GM23248 (cell line): Measurements from ENCODE around the gene BCL2L13. TPM values are rescaled to one million over a fixed set of nuclear protein-coding genes. Genes with fewer than 3 reads are reported as not detected.
"Not testable (repeated sequence)": the region's sequence is repeated elsewhere in the genome, so short reads cannot be mapped to it uniquely, and the experiment has no call there.

Experiments
- DNase-seq: peaks from one replicate; pipeline ENCODE4 v3.0.0-alpha.2; 2015
- H2AFZ ChIP-seq: fragments of 200-600 bp; sonication (generic); 2 replicates; pipeline ENCODE4 v1.6.1; 2016; ENCODE audit warnings: antibody characterized with exemption
- H3F3A ChIP-seq: fragments of 200-600 bp; sonication (generic); 2 replicates; pipeline ENCODE4 v1.6.1; 2016; ENCODE audit warnings: mild to moderate bottlenecking, antibody characterized with exemption, mixed run types; ENCODE audit not compliant: insufficient read depth
- H3K27ac ChIP-seq: fragments of 200-600 bp; sonication (generic); 2 replicates; pipeline ENCODE4 v1.5.1; 2016; ENCODE audit warnings: mild to moderate bottlenecking
- H3K27me3 ChIP-seq: fragments of 200-600 bp; sonication (generic); replicated peaks from 2 replicates; pipeline ENCODE4 v1.6.1; 2016; ENCODE audit warnings: mild to moderate bottlenecking; ENCODE audit not compliant: insufficient read depth
- H3K36me3 ChIP-seq: fragments of 200-600 bp; sonication (generic); 2 replicates; pipeline ENCODE4 v1.6.1; 2016; ENCODE audit warnings: low read depth, mild to moderate bottlenecking
- H3K4me1 ChIP-seq: fragments of 200-600 bp; sonication (generic); 2 replicates; pipeline ENCODE4 v1.6.1; 2016; ENCODE audit warnings: mild to moderate bottlenecking; ENCODE audit not compliant: insufficient read depth
- H3K4me2 ChIP-seq: fragments of 200-600 bp; sonication (generic); one replicate; pipeline ENCODE4 v1.6.1; 2016; ENCODE audit warnings: mild to moderate bottlenecking; ENCODE audit not compliant: unreplicated experiment
- H3K4me3 ChIP-seq: fragments of 200-600 bp; sonication (generic); 2 replicates; pipeline ENCODE4 v1.5.1; 2016; ENCODE audit warnings: mild to moderate bottlenecking
- H3K79me2 ChIP-seq: fragments of 200-600 bp; sonication (generic); 2 replicates; pipeline ENCODE4 v1.6.1; 2016; ENCODE audit warnings: mild to moderate bottlenecking; ENCODE audit not compliant: insufficient read depth
- H3K9ac ChIP-seq: fragments of 200-600 bp; sonication (generic); 2 replicates; pipeline ENCODE4 v1.6.1; 2016; ENCODE audit warnings: mild to moderate bottlenecking
- H3K9me2 ChIP-seq: fragments of 200-600 bp; sonication (generic); 2 replicates; pipeline ENCODE4 v1.6.1; 2016; ENCODE audit warnings: mixed run types, mild to moderate bottlenecking, moderate library complexity; ENCODE audit not compliant: insufficient read depth
- H3K9me3 ChIP-seq: fragments of 200-600 bp; sonication (generic); one replicate; pipeline ENCODE4 v1.6.1; 2017; ENCODE audit warnings: low read depth
- H4K20me1 ChIP-seq: fragments of 200-600 bp; sonication (generic); 2 replicates; pipeline ENCODE4 v1.6.0; 2016; ENCODE audit not compliant: insufficient read depth
- EZH2 ChIP-seq: fragments of 200-600 bp; sonication (generic); IDR thresholded peaks from 2 replicates; pipeline ENCODE4 v1.6.1; 2018; ENCODE audit warnings: antibody characterized with exemption, mild to moderate bottlenecking; ENCODE audit not compliant: insufficient read depth, poor library complexity, severe bottlenecking
- EZH2phosphoT487 ChIP-seq: fragments of 200-600 bp; sonication (generic); IDR thresholded peaks from 2 replicates; pipeline ENCODE4 v1.6.1; 2018; ENCODE audit warnings: antibody characterized with exemption, moderate library complexity, mild to moderate bottlenecking, low read depth; ENCODE audit not compliant: insufficient read depth
- WGBS, 2 experiments: methylation state at CpG; one replicate each; pipeline ENCODE4 v1.1.6; 2015 to 2017; ENCODE audit warnings: low lambda C conversion rate in 2 of 2, low coverage in 1 of 2; ENCODE audit errors: missing lambda C conversion rate in 2 of 2; 5-methylcytosine and 5-hydroxymethylcytosine counted together
- in situ Hi-C: fragments of 300-500 bp; cut with MboI; formaldehyde crosslinking; loops from 2 replicates; pipeline ENCODE4 v1.15.0; 2020
- polyA plus RNA-seq: library from polyadenylated mRNA; unstranded; fragments of >200 nt; fragmentation: Nextera tagmentation; extraction: Ambion mirVana; gene quantifications from 2 replicates; pipeline ENCODE4 v1.2.1, GENCODE V29; 2016
- total RNA-seq: library from RNA; depleted of rRNA; stranded (reverse); fragments of >200 nt; shearing (Covaris generic); gene quantifications from 2 replicates; pipeline ENCODE4 v1.2.3, GENCODE V29; 2014

BCL2L13 gene
- total and polyA plus RNA-seq, 2 experiments from 2014 or later = 44.9 to 71.9 TPM

GRCh38 chr22:17751596-17751995 lies 113.0 kb downstream of the BCL2L13 start:
- 0 out of 2 replicates have a peak, but pooled peaks cover 3% of the 10 kb centered on the region for H3K4me1 ChIP-seq
- H3K9me2 ChIP-seq = no peaks in the 10 kb centered on the region
- H2AFZ ChIP-seq = no peak overlapping the region
- in situ Hi-C loops = no loop called here
- no peak overlapping the region for H3K4me3 ChIP-seq
- H3K9ac ChIP-seq = no peak overlapping the region
- no peak for TF ChIP-seq EZH2
- no peak for TF ChIP-seq EZH2phosphoT487
- 89 to 92% methylated on average over 6 of the region's 6 CpGs for WGBS, 2 experiments
- H3F3A ChIP-seq = no peaks in the 10 kb centered on the region
- no peaks in the 10 kb centered on the region; the same call in 1 of the 2 replicates for H3K79me2 ChIP-seq
- no peaks in the 10 kb centered on the region for H3K27me3 ChIP-seq
- H4K20me1 ChIP-seq = no peaks in the 10 kb centered on the region
- no peak overlapping the region for H3K27ac ChIP-seq
- H3K9me3 ChIP-seq = no peaks in the 10 kb centered on the region
- no peak for DNase-seq
- H3K4me2 ChIP-seq = no peak overlapping the region
- H3K36me3 ChIP-seq = no peaks in the 10 kb centered on the region

GRCh38 chr22:17753401-17753989 lies 114.9 kb downstream of the BCL2L13 start:
- H3K36me3 ChIP-seq = no peaks in the 10 kb centered on the region
- in situ Hi-C loops = no loop called here
- no peaks in the 10 kb centered on the region for H3K9me3 ChIP-seq
- no peak overlapping the region for H3K27ac ChIP-seq
- H2AFZ ChIP-seq = no peak overlapping the region
- no peaks in the 10 kb centered on the region for H3K27me3 ChIP-seq
- H3K79me2 ChIP-seq = peaks cover 9% of the 10 kb centered on the region
- TF ChIP-seq EZH2phosphoT487 = no peak
- TF ChIP-seq EZH2 = no peak
- 0 out of 2 replicates have a peak, but pooled peaks cover 3% of the 10 kb centered on the region for H3K4me1 ChIP-seq
- no peak overlapping the region for H3K9ac ChIP-seq
- H3F3A ChIP-seq = no peaks in the 10 kb centered on the region
- H4K20me1 ChIP-seq = no peaks in the 10 kb centered on the region
- H3K9me2 ChIP-seq = no peaks in the 10 kb centered on the region
- H3K4me3 ChIP-seq = no peak overlapping the region
- WGBS, 2 experiments = 78 to 79% methylated on average over 13 of the region's 13 CpGs
- no peak overlapping the region for H3K4me2 ChIP-seq
- DNase-seq = peak; percentile 55

GRCh38 chr22:17754233-17754925 lies 115.8 kb downstream of the BCL2L13 start:
- Histone ChIP-seq H3K4me3 (no peak overlapping the region), H3K9me2 (no peaks in the 10 kb centered on the region), H3K9me3 (no peaks in the 10 kb centered on the region), H3K27ac (no peak overlapping the region), H3K79me2 (peaks cover 16% of the 10 kb centered on the region), H3K4me1 (0 out of 2 replicates have a peak, but pooled peaks cover 3% of the 10 kb centered on the region), H2AFZ (no peak overlapping the region), H3K36me3 (no peaks in the 10 kb centered on the region), H3K9ac (no peak overlapping the region), H3K27me3 (no peaks in the 10 kb centered on the region), H3F3A (no peaks in the 10 kb centered on the region), H4K20me1 (no peaks in the 10 kb centered on the region), H3K4me2 (no peak overlapping the region)
- 86 to 91% methylated on average over 14 of the region's 14 CpGs for WGBS, 2 experiments
- DNase-seq = no peak
- in situ Hi-C loops = no loop called here
- no peak for TF ChIP-seq EZH2
- TF ChIP-seq EZH2phosphoT487 = no peak

GRCh38 chr22:17761138-17761488 lies 122.6 kb downstream of the BCL2L13 start:
- WGBS, 2 experiments = 87 to 94% methylated on average over 3 to 4 of the region's 4 CpGs

GRCh38 chr22:17763442-17763841 lies 124.9 kb downstream of the BCL2L13 start:
- H3K9ac ChIP-seq, H3K9me3 ChIP-seq, H3K27me3 ChIP-seq, H2AFZ ChIP-seq, H3K4me2 ChIP-seq, in situ Hi-C loops, H3K9me2 ChIP-seq, H3K36me3 ChIP-seq, H3F3A ChIP-seq, H3K4me3 ChIP-seq, H3K27ac ChIP-seq, H4K20me1 ChIP-seq, H3K4me1 ChIP-seq, DNase-seq: not testable (repeated sequence)
- H3K79me2 ChIP-seq = peaks cover 54% of the 10 kb centered on the region
- WGBS, 2 experiments = 68 to 73% methylated on average over 9 to 10 of the region's 10 CpGs

More at GRCh38 chr22:17761138-17761488, 122.6 kb downstream of the BCL2L13 start:
- Histone ChIP-seq H3K4me3 (no peak overlapping the region), H3K9ac (no peak overlapping the region), H4K20me1 (no peaks in the 10 kb centered on the region), H3K4me2 (no peak overlapping the region), H2AFZ (no peak overlapping the region), H3K27me3 (no peaks in the 10 kb centered on the region), H3K79me2 (peaks cover 50% of the 10 kb centered on the region), H3K9me2 (no peaks in the 10 kb centered on the region), H3K4me1 (0 out of 2 replicates have a peak, but pooled peaks cover 9% of the 10 kb centered on the region), H3F3A (no peaks in the 10 kb centered on the region), H3K36me3 (no peaks in the 10 kb centered on the region), H3K27ac (no peak overlapping the region), H3K9me3 (no peaks in the 10 kb centered on the region)
- DNase-seq = no peak
- in situ Hi-C loops = no loop called here
- no peak for TF ChIP-seq EZH2phosphoT487
- TF ChIP-seq EZH2 = no peak
